Upper lobe of left lung (tissue), 4 donors: ENCODE results near the gene APH1B.

Experiments used
- EP300 ChIP-seq, 4 donors: sonication (generic); formaldehyde crosslinking; IDR thresholded peaks; one replicate each; pipeline ENCODE4 v1.5.1; 2017; ENCODE audit warnings: antibody characterized with exemption in 4 of 4, control low read depth in 2 of 4
- POLR2AphosphoS5 ChIP-seq, 2 donors: sonication (generic); formaldehyde crosslinking; IDR thresholded peaks; one replicate each; pipeline ENCODE4 v1.5.1; 2017; ENCODE audit warnings: antibody characterized with exemption in 2 of 2
- TF ChIP-seq, protein P1 (sequence below), 6 experiments: fragments of 450-650 bp in 4 of 6; fragments of 200-600 bp in 2 of 6; sonication (generic) in 2 of 6; IDR thresholded peaks; one replicate each; pipeline ENCODE4 v1.5.1; 2016 to 2019; ENCODE audit warnings: antibody characterized with exemption in 6 of 6

DNA sequence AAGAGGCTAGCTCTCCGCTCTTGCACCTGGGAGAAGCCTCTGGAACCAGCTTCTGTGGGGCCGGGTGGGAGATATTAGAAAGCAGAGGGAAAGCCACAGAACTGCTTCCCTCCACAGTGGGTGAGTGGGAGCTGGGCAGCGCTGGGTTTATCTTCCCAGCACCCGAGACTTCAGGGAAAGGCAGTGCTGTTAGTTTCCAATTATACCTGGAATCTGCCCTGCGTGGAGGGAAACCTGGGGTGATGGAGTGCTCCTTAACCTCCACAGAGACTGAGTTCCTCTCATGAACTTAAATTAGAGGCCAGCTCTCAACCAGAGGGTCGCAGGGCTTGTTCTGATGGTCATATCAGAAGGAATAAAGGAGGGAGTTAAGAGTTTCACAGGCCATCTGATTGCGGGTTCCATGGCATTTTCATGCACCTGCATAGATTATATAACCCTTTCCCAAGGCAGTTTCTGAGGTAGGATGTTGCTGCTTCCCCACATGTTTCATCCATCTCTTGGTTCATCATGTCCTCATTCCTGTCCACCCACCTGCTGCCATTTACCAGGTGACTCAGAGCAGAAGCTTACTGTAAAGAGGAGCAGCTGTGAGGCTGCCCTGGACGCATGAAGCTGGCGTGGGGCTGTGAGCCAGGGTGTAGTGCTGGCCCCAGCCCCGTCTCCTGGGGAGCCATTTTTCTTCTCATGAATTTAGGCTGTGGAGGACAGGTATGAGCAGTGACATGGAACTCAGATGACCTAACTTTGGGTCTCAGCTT, 61.8 kb downstream of the APH1B start:
- TF ChIP-seq, protein P1, sequence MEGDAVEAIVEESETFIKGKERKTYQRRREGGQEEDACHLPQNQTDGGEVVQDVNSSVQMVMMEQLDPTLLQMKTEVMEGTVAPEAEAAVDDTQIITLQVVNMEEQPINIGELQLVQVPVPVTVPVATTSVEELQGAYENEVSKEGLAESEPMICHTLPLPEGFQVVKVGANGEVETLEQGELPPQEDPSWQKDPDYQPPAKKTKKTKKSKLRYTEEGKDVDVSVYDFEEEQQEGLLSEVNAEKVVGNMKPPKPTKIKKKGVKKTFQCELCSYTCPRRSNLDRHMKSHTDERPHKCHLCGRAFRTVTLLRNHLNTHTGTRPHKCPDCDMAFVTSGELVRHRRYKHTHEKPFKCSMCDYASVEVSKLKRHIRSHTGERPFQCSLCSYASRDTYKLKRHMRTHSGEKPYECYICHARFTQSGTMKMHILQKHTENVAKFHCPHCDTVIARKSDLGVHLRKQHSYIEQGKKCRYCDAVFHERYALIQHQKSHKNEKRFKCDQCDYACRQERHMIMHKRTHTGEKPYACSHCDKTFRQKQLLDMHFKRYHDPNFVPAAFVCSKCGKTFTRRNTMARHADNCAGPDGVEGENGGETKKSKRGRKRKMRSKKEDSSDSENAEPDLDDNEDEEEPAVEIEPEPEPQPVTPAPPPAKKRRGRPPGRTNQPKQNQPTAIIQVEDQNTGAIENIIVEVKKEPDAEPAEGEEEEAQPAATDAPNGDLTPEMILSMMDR (IDR thresholded peaks at IDR 0.05) = no peak
- TF ChIP-seq EP300 (IDR thresholded peaks at IDR 0.05) (no peak), POLR2AphosphoS5 (IDR thresholded peaks at IDR 0.05) (no peak)
